HepG2 (cell line): ENCODE results near the gene SHFL. TPM values are rescaled to one million over a fixed set of nuclear protein-coding genes. Genes with fewer than 3 reads are reported as not detected.

Experiments
- ATAC-seq: fragments of 200-7000 bp; cut with Tn5 transposase; 3 replicates; pipeline ENCODE4 v1.9.1; 2020; ENCODE audit warnings: mild to moderate bottlenecking, moderate library complexity
- BruUV-seq: library from RNA; stranded (reverse); fragments of 400-500 nt; replicated peaks from 2 replicates; lab custom pipeline; 2021; lab: Mats Ljungman, UMichigan
- CTCF ChIA-PET: fragments of 300-600 bp; formaldehyde crosslinking; extraction: SDS; loops from one replicate; lab custom pipeline; 2021; ENCODE audit warnings: low total read pairs, inconsistent platforms, low intra/inter-chr PET ratio; lab: Yijun Ruan, JAX
- POLR2A ChIA-PET: fragments of 350-600 bp; sonication (Branson Sonifier 250); formaldehyde crosslinking; loops from one replicate; lab custom pipeline; 2020; ENCODE audit warnings: antibody characterized with exemption, inconsistent platforms; lab: Yijun Ruan, JAX
- DNase-seq: peaks from one replicate; pipeline ENCODE4 v3.0.0-alpha.2; 2015; ENCODE audit warnings: low spot score
- FAIRE-seq: peaks from 3 replicates; lab custom pipeline; 2011; peaks lifted over from hg19 to GRCh38; lab: Jason Lieb, UNC
- H2AFZ ChIP-seq: one replicate; pipeline ENCODE4 v1.6.1; 2011; ENCODE audit warnings: low read length, inconsistent platforms
- H3K27ac ChIP-seq: fragments of 300-600 bp; 3 replicates; pipeline ENCODE4 v1.8.0; 2011; ENCODE audit warnings: mixed run types, mild to moderate bottlenecking, mixed read lengths, low read length, inconsistent platforms; ENCODE audit not compliant: insufficient read depth; ENCODE audit errors: extremely low read length
- H3K27me3 ChIP-seq, 2 experiments: fragments of 200-600 bp in 1 of 2; 2 replicates in 1 of 2; 3 replicates in 1 of 2; pipeline versions ENCODE4 v1.6.0 to v1.8.0; 2011; ENCODE audit warnings: low read length in 2 of 2, mild to moderate bottlenecking in 2 of 2, moderate library complexity in 2 of 2, inconsistent platforms in 1 of 2; ENCODE audit not compliant: insufficient read depth in 2 of 2, control insufficient read depth in 1 of 2
- H3K36me3 ChIP-seq, 2 experiments: fragments of 200-600 bp in 1 of 2; replicated peaks in 1 of 2; 2 replicates in 1 of 2; 3 replicates in 1 of 2; pipeline versions ENCODE4 v1.5.1 to v1.8.0; 2011; ENCODE audit warnings: low read length in 2 of 2, inconsistent platforms in 1 of 2; ENCODE audit not compliant: insufficient read depth in 2 of 2, control insufficient read depth in 1 of 2
- H3K4me1 ChIP-seq: 2 replicates; pipeline ENCODE4 v1.5.1; 2012; ENCODE audit warnings: low read length, inconsistent platforms; ENCODE audit not compliant: insufficient read depth
- H3K4me2 ChIP-seq: 2 replicates; pipeline ENCODE4 v1.6.0; 2011; ENCODE audit warnings: low read depth, low read length, inconsistent platforms
- H3K4me3 ChIP-seq, 3 experiments: fragments of 200-600 bp in 1 of 3; sonication (generic), shearing (Covaris generic) in 1 of 3; replicated peaks in 1 of 3; 2 replicates each; pipeline ENCODE4 v1.5.1; 2011 to 2016; ENCODE audit warnings: low read length in 3 of 3, inconsistent platforms in 2 of 3, low read depth in 2 of 3, mild to moderate bottlenecking in 2 of 3, control low read depth in 1 of 3, mixed read lengths in 1 of 3; ENCODE audit not compliant: insufficient read depth in 1 of 3
- H3K79me2 ChIP-seq: one replicate; pipeline ENCODE4 v1.6.1; 2011; ENCODE audit warnings: low read length, inconsistent platforms; ENCODE audit not compliant: insufficient read depth
- H3K9ac ChIP-seq: 2 replicates; pipeline ENCODE4 v1.6.0; 2011; ENCODE audit warnings: mild to moderate bottlenecking, low read depth, low read length, inconsistent platforms; ENCODE audit not compliant: insufficient read depth
- H3K9me3 ChIP-seq: 2 replicates; pipeline ENCODE4 v1.5.1; 2012; ENCODE audit warnings: mild to moderate bottlenecking, low read length
- H4K20me1 ChIP-seq: 2 replicates; pipeline ENCODE4 v1.6.0; 2011; ENCODE audit warnings: inconsistent platforms, mild to moderate bottlenecking, low read length, moderate library complexity; ENCODE audit not compliant: insufficient read depth
- AFF4 ChIP-seq: sonication (generic); formaldehyde crosslinking; IDR thresholded peaks from 2 replicates; pipeline ENCODE4 v1.4.0; 2020; ENCODE audit warnings: missing genetic modification reagents
- AGO2 ChIP-seq: fragments of 200-400 bp; formaldehyde crosslinking; optimal IDR thresholded peaks from 2 replicates; pipeline ENCODE3; 2017; ENCODE audit warnings: mild to moderate bottlenecking, low read depth, low read length, moderate library complexity
- GATA4 ChIP-seq: sonication (generic); IDR thresholded peaks from 2 replicates; pipeline ENCODE4 v1.6.1; 2016; ENCODE audit warnings: antibody characterized with exemption, low read depth, borderline replicate concordance
- GPBP1L1 ChIP-seq: sonication (generic); formaldehyde crosslinking; IDR thresholded peaks from 2 replicates; pipeline ENCODE4 v1.5.0; 2020; ENCODE audit warnings: mild to moderate bottlenecking, missing genetic modification reagents
- JDP2 ChIP-seq: sonication (generic); formaldehyde crosslinking; IDR thresholded peaks from 2 replicates; pipeline ENCODE4 v1.8.1; 2022; ENCODE audit warnings: missing genetic modification reagents, borderline replicate concordance
- KDM5B ChIP-seq: sonication (generic); formaldehyde crosslinking; IDR thresholded peaks from 2 replicates; pipeline ENCODE4 v1.4.0; 2020; ENCODE audit warnings: missing genetic modification reagents, mild to moderate bottlenecking, borderline replicate concordance
- SIX1 ChIP-seq: sonication (generic); formaldehyde crosslinking; IDR thresholded peaks from 2 replicates; pipeline ENCODE4 v1.4.0; 2020; ENCODE audit warnings: missing genetic modification reagents, borderline replicate concordance
- TBX3 ChIP-seq: fragments of 450-650 bp; IDR thresholded peaks from 2 replicates; pipeline ENCODE4 v1.6.1; 2017; ENCODE audit warnings: antibody characterized with exemption, mild to moderate bottlenecking, inconsistent platforms, borderline replicate concordance
- ZBTB38 ChIP-seq: sonication (generic); formaldehyde crosslinking; IDR thresholded peaks from 2 replicates; pipeline ENCODE4 v1.5.1; 2020; ENCODE audit warnings: mild to moderate bottlenecking, missing genetic modification reagents
- ZNF430 ChIP-seq: sonication (generic); formaldehyde crosslinking; IDR thresholded peaks from 2 replicates; pipeline ENCODE4 v1.9.0; 2021; ENCODE audit warnings: mild to moderate bottlenecking, missing genetic modification reagents
- WGBS: methylation state at CpG from one replicate; pipeline ENCODE4 v1.1.6; 2017; ENCODE audit warnings: low lambda C conversion rate; 5-methylcytosine and 5-hydroxymethylcytosine counted together
- in situ Hi-C: cut with HindIII; loops from 2 replicates; pipeline ENCODE4 v1.10.0; 2017; ENCODE audit warnings: low pct_unique_long_range_greater_than_20kb; ENCODE audit not compliant: extremely low pct_ligation_motif_present
- intact Hi-C: fragments of 100-400 bp; cut with micrococcal nuclease; formaldehyde crosslinking; loops from one replicate; pipeline ENCODE4 v1.10.0; 2022; ENCODE audit not compliant: unreplicated experiment
- polyA plus RNA-seq, 8 experiments: library from polyadenylated mRNA; depleted of rRNA in 3 of 8; stranded (reverse) in 7 of 8; unstranded in 1 of 8; fragments of >200 nt; fragmentation: Illumina TruSeq in 4 of 8; extraction: Trizol in 4 of 8; gene quantifications; 2 replicates each; pipeline versions ENCODE4 v1.2.1 to v1.2.3, GENCODE V29; 2011 to 2016; ENCODE audit warnings: low read depth in 4 of 8, missing spikeins in 1 of 8, mixed read lengths in 1 of 8; ENCODE audit not compliant: insufficient read depth in 1 of 8
- total RNA-seq, 5 experiments: library from RNA; depleted of rRNA; stranded (reverse); fragments of >200 nt; fragmentation: Illumina TruSeq; extraction: Trizol; gene quantifications; 2 replicates each; pipeline ENCODE4 v1.2.3, GENCODE V29; 2016; ENCODE audit warnings: low read depth in 1 of 5

SHFL gene
- total and polyA plus RNA-seq, 2 of the 13 experiments (the other 11 are each of a cell fraction or from before 2014, with no cell fraction given): 12.3 to 36.4 TPM

GRCh38 chr19:10135551-10136334, 49.6 kb downstream of the SHFL start:
- no TSS peak for BruUV-seq
- intact Hi-C loops (no loop called here), in situ Hi-C loops (no loop called here)
- no peak overlapping the region for H2AFZ ChIP-seq
- H3K4me1 ChIP-seq: no peaks in the 10 kb centered on the region
- no peak for TF ChIP-seq AFF4 (CRISPR knock-in tag)
- peak; percentile 79 for TF ChIP-seq AGO2
- ChIA-PET POLR2A (no interaction called here), CTCF (no interaction called here)
- H3K27ac ChIP-seq: no peak overlapping the region
- H4K20me1 ChIP-seq: no peaks in the 10 kb centered on the region
- no peak overlapping the region for H3K9ac ChIP-seq
- H3K36me3 ChIP-seq: peaks cover 41 to 63% of the 10 kb centered on the region in 2 experiments
- no peaks in the 10 kb centered on the region for H3K79me2 ChIP-seq
- ATAC-seq (no peak; the same call in 2 of the 3 replicates), FAIRE-seq (no peak), DNase-seq (no peak)
- no peak overlapping the region for H3K4me3 ChIP-seq
- H3K27me3 ChIP-seq: no peaks in the 10 kb centered on the region
- H3K9me3 ChIP-seq: no peaks in the 10 kb centered on the region
- H3K4me2 ChIP-seq: no peak overlapping the region
- 97% methylated on average over 23 of the region's 39 CpGs for WGBS

- Histone ChIP-seq H2AFZ (no peak overlapping the region), H3K9ac (no peak overlapping the region), H4K20me1 (no peaks in the 10 kb centered on the region), H3K79me2 (no peaks in the 10 kb centered on the region), H3K27ac (no peak overlapping the region), H3K4me1 (no peaks in the 10 kb centered on the region), H3K27me3 (no peaks in the 10 kb centered on the region), H3K4me3 (no peak overlapping the region), H3K4me2 (no peak overlapping the region), H3K36me3 (peaks cover 44 to 75% of the 10 kb centered on the region in 2 experiments), H3K9me3 (no peaks in the 10 kb centered on the region)
- POLR2A ChIA-PET: no interaction called here
- no TSS peak for BruUV-seq
- DNase-seq: no peak
- CTCF ChIA-PET: no interaction called here
- ATAC-seq: no peak
- TF ChIP-seq SIX1 (CRISPR knock-in tag): no peak
- no peak for TF ChIP-seq TBX3
- TF ChIP-seq JDP2: no peak
- no peak for TF ChIP-seq KDM5B (CRISPR knock-in tag)
- TF ChIP-seq GATA4: no peak
- no peak for TF ChIP-seq ZNF430
- TF ChIP-seq GPBP1L1 (CRISPR knock-in tag): no peak
- TF ChIP-seq ZBTB38: no peak
- intact Hi-C loops: no loop called here
- FAIRE-seq: no peak
- 98% methylated on average over 8 of the region's 14 CpGs for WGBS
- in situ Hi-C loops: no loop called here
Observed at GRCh38 chr19:10136936-10137335, 50.8 kb downstream of the SHFL start.
